Prostate gland (tissue), 2 donors: Measurements from ENCODE around the gene MFAP3. TPM values are rescaled to one million over a fixed set of nuclear protein-coding genes. Genes with fewer than 3 reads are reported as not detected.

Experiments used
- DNase-seq: peaks from one replicate; pipeline ENCODE4 v3.0.0-alpha.2; 2019; ENCODE audit warnings: low spot score
- H3K27ac ChIP-seq, 2 donors: fragments of 200-600 bp; sonication (generic); 2 replicates each; pipeline ENCODE4 v1.5.1; 2017 to 2019
- H3K27me3 ChIP-seq: fragments of 200-600 bp; sonication (generic); replicated peaks from 2 replicates; pipeline ENCODE4 v1.5.1; 2019; ENCODE audit not compliant: insufficient read depth
- H3K36me3 ChIP-seq, 2 donors: fragments of 200-600 bp; sonication (generic); 1 replicate in 1 of 2; 2 replicates in 1 of 2; pipeline versions ENCODE4 v1.5.1 to v1.8.1; 2017 to 2019
- H3K4me1 ChIP-seq: fragments of 200-600 bp; sonication (generic); replicated peaks from 2 replicates; pipeline ENCODE4 v1.5.1; 2019
- H3K4me3 ChIP-seq, 2 donors: fragments of 200-600 bp; sonication (generic); 2 replicates each; pipeline ENCODE4 v1.5.1; 2017 to 2019
- H3K9me3 ChIP-seq: fragments of 200-600 bp; sonication (generic); 2 replicates; pipeline ENCODE4 v1.5.1; 2017
- CTCF ChIP-seq, 4 experiments: fragments of 200-600 bp in 2 of 4; fragments of 450-650 bp in 2 of 4; sonication (generic) in 2 of 4; IDR thresholded peaks; 1 replicate in 3 of 4; 2 replicates in 1 of 4; pipeline ENCODE4 v1.5.1; 2016 to 2019; ENCODE audit warnings: antibody characterized with exemption in 4 of 4, mild to moderate bottlenecking in 2 of 4, moderate library complexity in 2 of 4
- POLR2A ChIP-seq: fragments of 450-650 bp; IDR thresholded peaks from one replicate; pipeline ENCODE4 v1.6.1; 2016; ENCODE audit warnings: antibody characterized with exemption, mild to moderate bottlenecking
- POLR2AphosphoS5 ChIP-seq: sonication (generic); formaldehyde crosslinking; IDR thresholded peaks from one replicate; pipeline ENCODE4 v1.6.1; 2017; ENCODE audit warnings: antibody characterized with exemption
- WGBS: methylation state at CpG from one replicate; pipeline ENCODE4 v1.1.5; 2018; 5-methylcytosine and 5-hydroxymethylcytosine counted together
- intact Hi-C: fragments of 100-400 bp; cut with DNase I; formaldehyde crosslinking; loops from one replicate; pipeline ENCODE4 v1.14.2; 2022
- total RNA-seq, 2 donors: library from RNA; depleted of rRNA; stranded (reverse); fragments of >200 nt; gene quantifications; one replicate each; pipeline ENCODE4 v1.1.0, GENCODE V29; 2016

MFAP3 gene
- total RNA-seq, 2 donors from 2014 or later: 30.6 to 35.8 TPM

GRCh38 chr5:154000703-154001102 lies 38.1 kb upstream of the MFAP3 start:
- no peaks in the 10 kb centered on the region for H3K4me1 ChIP-seq
- no peaks in the 10 kb centered on the region for H3K36me3 ChIP-seq
- DNase-seq: no peak
- H3K27ac ChIP-seq: no peak overlapping the region
- H3K4me3 ChIP-seq: no peak overlapping the region
- H3K27me3 ChIP-seq: no peaks in the 10 kb centered on the region
- TF ChIP-seq CTCF (IDR thresholded peaks at IDR 0.05) (no peak), POLR2AphosphoS5 (no peak), POLR2A (no peak)
- H3K9me3 ChIP-seq: no peaks in the 10 kb centered on the region
- intact Hi-C loops: no loop called here

DNA sequence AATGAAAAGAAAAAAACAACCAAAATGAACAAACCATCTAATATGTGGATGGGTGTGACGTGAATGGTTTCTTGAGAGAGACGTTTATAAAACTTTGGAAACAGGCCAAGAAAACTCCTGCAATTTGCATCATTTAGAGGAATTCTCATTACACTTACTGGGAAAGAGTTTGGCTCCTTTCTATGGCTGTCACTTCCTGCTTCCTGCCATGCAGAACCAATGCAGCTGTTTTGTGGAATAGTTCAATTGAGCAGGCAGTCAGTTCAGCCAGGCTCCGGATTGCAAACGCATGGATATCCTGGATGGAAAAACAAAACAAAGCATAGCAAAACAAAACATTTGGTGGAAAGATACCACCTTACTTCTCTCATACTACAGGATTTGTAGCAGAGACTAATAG lies 36.7 kb upstream of the MFAP3 start:
- Histone ChIP-seq H3K27ac (peak overlapping the region in 1 of 2 donors; percentile 5), H3K9me3 (no peaks in the 10 kb centered on the region), H3K36me3 (no peaks in the 10 kb centered on the region), H3K4me3 (no peak overlapping the region), H3K27me3 (no peaks in the 10 kb centered on the region), H3K4me1 (no peaks in the 10 kb centered on the region)
- no peak for TF ChIP-seq POLR2A
- TF ChIP-seq POLR2AphosphoS5: peak; percentile 4
- no peak for TF ChIP-seq CTCF (IDR thresholded peaks at IDR 0.05)
- WGBS: 62% methylated on average over 4 of the region's 4 CpGs
- intact Hi-C loops: no loop called here
- DNase-seq: no peak

GRCh38 chr5:154002511-154003020 lies 36.2 kb upstream of the MFAP3 start:
- TF ChIP-seq POLR2AphosphoS5 (no peak), POLR2A (no peak), CTCF (IDR thresholded peaks at IDR 0.05) (no peak)
- DNase-seq: no peak
- Histone ChIP-seq H3K27ac (peak overlapping the region in 1 of 2 donors; percentile 5), H3K27me3 (no peaks in the 10 kb centered on the region), H3K4me3 (no peak overlapping the region), H3K9me3 (no peaks in the 10 kb centered on the region), H3K36me3 (no peaks in the 10 kb centered on the region), H3K4me1 (no peaks in the 10 kb centered on the region)
- WGBS: 79% methylated on average over 7 of the region's 7 CpGs
- intact Hi-C loops: no loop called here

- DNase-seq: no peak
- no peaks in the 10 kb centered on the region for H3K9me3 ChIP-seq
- H3K36me3 ChIP-seq: no peaks in the 10 kb centered on the region
- TF ChIP-seq POLR2A (no peak), CTCF (IDR thresholded peaks at IDR 0.05) (no peak), POLR2AphosphoS5 (no peak)
- H3K27ac ChIP-seq: no peak overlapping the region
- 74% methylated on average over 1 of the region's 1 CpG for WGBS
- intact Hi-C loops: no loop called here
- no peaks in the 10 kb centered on the region for H3K4me1 ChIP-seq
- no peaks in the 10 kb centered on the region for H3K27me3 ChIP-seq
- no peak overlapping the region for H3K4me3 ChIP-seq
These were observed 33.1 kb upstream of the MFAP3 start for GRCh38 chr5:154005648-154006047.

GRCh38 chr5:154010660-154011059 lies 28.1 kb upstream of the MFAP3 start:
- Histone ChIP-seq H3K27me3 (no peaks in the 10 kb centered on the region), H3K36me3 (no peaks in the 10 kb centered on the region), H3K4me1 (no peaks in the 10 kb centered on the region), H3K4me3 (no peak overlapping the region), H3K27ac (no peak overlapping the region), H3K9me3 (no peaks in the 10 kb centered on the region)
- no peak for TF ChIP-seq POLR2A
- TF ChIP-seq CTCF (IDR thresholded peaks at IDR 0.05): no peak
- TF ChIP-seq POLR2AphosphoS5: no peak
- 71% methylated on average over 3 of the region's 3 CpGs for WGBS
- DNase-seq: no peak
- intact Hi-C loops: no loop called here
